PC-9 (cell line): ENCODE data around the gene OPALIN. TPM values are rescaled to one million over a fixed set of nuclear protein-coding genes. Genes with fewer than 3 reads are reported as not detected.

Experiments
- BruUV-seq: library from RNA; stranded (reverse); fragments of 400-500 nt; replicated peaks from 2 replicates; lab custom pipeline; 2021; lab: Mats Ljungman, UMichigan
- CTCF ChIA-PET: fragments of 300-600 bp; sonication (Branson Sonifier 250); formaldehyde crosslinking; loops from one replicate; lab custom pipeline; 2022; ENCODE audit warnings: antibody characterized with exemption; lab: Charles Lee
- POLR2A ChIA-PET: fragments of 300-600 bp; sonication (Branson Sonifier 250); formaldehyde crosslinking; loops from one replicate; lab custom pipeline; 2022; ENCODE audit warnings: antibody characterized with exemption; ENCODE audit not compliant: unreplicated experiment; lab: Charles Lee
- DNase-seq, 2 experiments: peaks; one replicate each; pipeline versions ENCODE4 v3.0.0 to v3.0.0-alpha.2; 2015 to 2022; ENCODE audit warnings: mixed read lengths in 1 of 2
- H2AFZ ChIP-seq: fragments of 200-600 bp; sonication (generic); 2 replicates; pipeline ENCODE4 v1.8.1; 2017; ENCODE audit warnings: antibody characterized with exemption
- H3F3A ChIP-seq: fragments of 200-600 bp; sonication (generic); 2 replicates; pipeline ENCODE4 v1.8.1; 2017; ENCODE audit warnings: antibody characterized with exemption, mild to moderate bottlenecking, low read depth; ENCODE audit not compliant: insufficient read depth
- H3K27ac ChIP-seq: fragments of 200-600 bp; sonication (generic); 2 replicates; pipeline ENCODE4 v1.6.1; 2016; ENCODE audit warnings: mixed run types
- H3K27me3 ChIP-seq: fragments of 200-600 bp; sonication (generic); 2 replicates; pipeline ENCODE4 v1.6.1; 2016; ENCODE audit warnings: low read depth, mixed run types; ENCODE audit not compliant: insufficient read depth
- H3K36me3 ChIP-seq: fragments of 200-600 bp; sonication (generic); 2 replicates; pipeline ENCODE4 v1.6.1; 2016; ENCODE audit warnings: low read depth, mixed run types
- H3K4me1 ChIP-seq: fragments of 200-600 bp; sonication (generic); replicated peaks from 2 replicates; pipeline ENCODE4 v1.6.1; 2016; ENCODE audit warnings: mixed run types; ENCODE audit not compliant: insufficient read depth
- H3K4me2 ChIP-seq: fragments of 200-600 bp; sonication (generic); 2 replicates; pipeline ENCODE4 v1.6.1; 2017; ENCODE audit warnings: mixed run types
- H3K4me3 ChIP-seq: fragments of 200-600 bp; sonication (generic); 2 replicates; pipeline ENCODE4 v1.6.1; 2016; ENCODE audit warnings: mixed run types
- H3K79me2 ChIP-seq: fragments of 200-600 bp; sonication (generic); 2 replicates; pipeline ENCODE4 v1.6.1; 2017; ENCODE audit warnings: low read depth, mixed run types
- H3K9me2 ChIP-seq: fragments of 200-600 bp; sonication (generic); 2 replicates; pipeline ENCODE4 v1.8.1; 2017; ENCODE audit warnings: mild to moderate bottlenecking; ENCODE audit not compliant: insufficient read depth
- H3K9me3 ChIP-seq: fragments of 200-600 bp; sonication (generic); 2 replicates; pipeline ENCODE4 v1.8.1; 2016; ENCODE audit warnings: low read depth; ENCODE audit not compliant: insufficient read depth
- H4K20me1 ChIP-seq: fragments of 200-600 bp; sonication (generic); 2 replicates; pipeline ENCODE4 v1.8.1; 2017; ENCODE audit not compliant: insufficient read depth
- EZH2 ChIP-seq: fragments of 200-600 bp; sonication (generic); IDR thresholded peaks from 2 replicates; pipeline ENCODE4 v1.8.0; 2017; ENCODE audit warnings: antibody characterized with exemption, low read depth
- intact Hi-C: fragments of 100-400 bp; cut with micrococcal nuclease; formaldehyde crosslinking; loops from one replicate; pipeline ENCODE4 v1.10.0; 2022; ENCODE audit not compliant: unreplicated experiment
- total RNA-seq: library from RNA; stranded (reverse); gene quantifications from 2 replicates; pipeline ENCODE4 v1.2.3, GENCODE V29; 2021
- TF ChIP-seq, protein P1 (sequence below): fragments of 200-600 bp; sonication (generic); conservative IDR thresholded peaks from 2 replicates; pipeline ENCODE4 v1.6.1; 2017; ENCODE audit warnings: mixed run types, antibody characterized with exemption, mild to moderate bottlenecking, moderate library complexity

The OPALIN gene
- total RNA-seq, 1 experiment from 2014 or later = not detected

GRCh38 chr10:96360766-96361165 is 2.0 kb upstream of the OPALIN start:
- intact Hi-C loops = no loop called here
- no peak overlapping the region for H2AFZ ChIP-seq
- TF ChIP-seq EZH2 = no peak
- TF ChIP-seq, protein P1, sequence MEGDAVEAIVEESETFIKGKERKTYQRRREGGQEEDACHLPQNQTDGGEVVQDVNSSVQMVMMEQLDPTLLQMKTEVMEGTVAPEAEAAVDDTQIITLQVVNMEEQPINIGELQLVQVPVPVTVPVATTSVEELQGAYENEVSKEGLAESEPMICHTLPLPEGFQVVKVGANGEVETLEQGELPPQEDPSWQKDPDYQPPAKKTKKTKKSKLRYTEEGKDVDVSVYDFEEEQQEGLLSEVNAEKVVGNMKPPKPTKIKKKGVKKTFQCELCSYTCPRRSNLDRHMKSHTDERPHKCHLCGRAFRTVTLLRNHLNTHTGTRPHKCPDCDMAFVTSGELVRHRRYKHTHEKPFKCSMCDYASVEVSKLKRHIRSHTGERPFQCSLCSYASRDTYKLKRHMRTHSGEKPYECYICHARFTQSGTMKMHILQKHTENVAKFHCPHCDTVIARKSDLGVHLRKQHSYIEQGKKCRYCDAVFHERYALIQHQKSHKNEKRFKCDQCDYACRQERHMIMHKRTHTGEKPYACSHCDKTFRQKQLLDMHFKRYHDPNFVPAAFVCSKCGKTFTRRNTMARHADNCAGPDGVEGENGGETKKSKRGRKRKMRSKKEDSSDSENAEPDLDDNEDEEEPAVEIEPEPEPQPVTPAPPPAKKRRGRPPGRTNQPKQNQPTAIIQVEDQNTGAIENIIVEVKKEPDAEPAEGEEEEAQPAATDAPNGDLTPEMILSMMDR = no peak
- H3K9me3 ChIP-seq = no peaks in the 10 kb centered on the region
- no TSS peak for BruUV-seq
- ChIA-PET CTCF (no interaction called here), POLR2A (no interaction called here)
- no peak overlapping the region for H3K4me2 ChIP-seq
- H3K9me2 ChIP-seq = no peaks in the 10 kb centered on the region
- no peak overlapping the region for H3K27ac ChIP-seq
- H3K4me3 ChIP-seq = no peak overlapping the region
- DNase-seq = no peak
- no peaks in the 10 kb centered on the region for H3F3A ChIP-seq
- no peaks in the 10 kb centered on the region for H3K27me3 ChIP-seq
- no peaks in the 10 kb centered on the region for H3K79me2 ChIP-seq
- no peaks in the 10 kb centered on the region for H3K4me1 ChIP-seq
- no peaks in the 10 kb centered on the region for H3K36me3 ChIP-seq
- no peaks in the 10 kb centered on the region for H4K20me1 ChIP-seq

- no TSS peak for BruUV-seq
- Histone ChIP-seq H3K27me3 (no peaks in the 10 kb centered on the region), H3K4me3 (no peak overlapping the region)
Observed at GRCh38 chr10:96360331-96360730, 1.5 kb upstream of the OPALIN start.

GRCh38 chr10:96359616-96360015 is 814 bp upstream of the OPALIN start:
- ChIA-PET CTCF (no interaction called here), POLR2A (no interaction called here)
- no peaks in the 10 kb centered on the region for H3K4me1 ChIP-seq
- H3K4me3 ChIP-seq = no peak overlapping the region
- H3K4me2 ChIP-seq = no peak overlapping the region
- no peak for DNase-seq
- H3F3A ChIP-seq = no peaks in the 10 kb centered on the region
- H3K9me3 ChIP-seq = no peaks in the 10 kb centered on the region
- no peaks in the 10 kb centered on the region for H3K27me3 ChIP-seq
- no peak overlapping the region for H2AFZ ChIP-seq
- TF ChIP-seq, protein P1 = no peak
- no peak for TF ChIP-seq EZH2
- no peaks in the 10 kb centered on the region for H3K9me2 ChIP-seq
- H3K27ac ChIP-seq = no peak overlapping the region
- H4K20me1 ChIP-seq = no peaks in the 10 kb centered on the region
- intact Hi-C loops = no loop called here
- no peaks in the 10 kb centered on the region for H3K36me3 ChIP-seq
- BruUV-seq = no TSS peak
- no peaks in the 10 kb centered on the region for H3K79me2 ChIP-seq

More at GRCh38 chr10:96360331-96360730, 1.5 kb upstream of the OPALIN start:
- Histone ChIP-seq H2AFZ (no peak overlapping the region), H3K4me1 (no peaks in the 10 kb centered on the region), H3K79me2 (no peaks in the 10 kb centered on the region), H3K36me3 (no peaks in the 10 kb centered on the region), H3K27ac (no peak overlapping the region), H3K9me3 (no peaks in the 10 kb centered on the region), H3K4me2 (no peak overlapping the region), H4K20me1 (no peaks in the 10 kb centered on the region), H3F3A (no peaks in the 10 kb centered on the region), H3K9me2 (no peaks in the 10 kb centered on the region)
- POLR2A ChIA-PET = no interaction called here
- DNase-seq = no peak
- TF ChIP-seq EZH2 = no peak
- TF ChIP-seq, protein P1 = no peak
- intact Hi-C loops = no loop called here
- CTCF ChIA-PET = no interaction called here
